Ecto neural progenitor cell (in vitro differentiated cells): Measurements from ENCODE around the gene MAX.
A peak's percentile ranks its signal among the peaks of the same experiment; 100 is the strongest.
"Not testable (repeated sequence)": the region's sequence is repeated elsewhere in the genome, so short reads cannot be mapped to it uniquely, and the experiment has no call there.

ENCODE experiments used
- DNase-seq: peaks from one replicate; pipeline ENCODE4 v3.0.0-alpha.2; 2018; ENCODE audit warnings: low spot score

MAX gene

DNA sequence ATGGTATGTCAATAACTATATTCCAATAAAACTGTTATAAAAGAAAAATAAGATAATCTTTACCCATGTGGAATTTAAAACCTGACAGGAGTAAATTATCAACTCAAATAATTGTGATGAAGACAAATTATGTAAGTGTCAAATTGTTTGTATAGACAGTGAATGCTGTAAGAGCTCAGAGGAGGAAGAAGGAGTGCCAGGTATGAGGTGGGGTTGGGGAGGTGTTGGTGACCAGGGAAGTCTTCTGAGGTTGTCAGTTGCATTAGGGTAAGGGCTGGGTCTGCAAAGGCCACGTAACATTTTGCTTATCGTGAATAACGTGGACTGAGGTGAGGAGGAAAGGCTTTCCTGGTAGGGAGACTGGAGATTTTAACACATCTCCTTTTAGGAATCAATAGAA lies 2.5 kb upstream of the MAX start:
- DNase-seq: no peak

GRCh38 chr14:65103150-65103760 lies 938 bp upstream of the MAX start:
- DNase-seq: no peak

DNA sequence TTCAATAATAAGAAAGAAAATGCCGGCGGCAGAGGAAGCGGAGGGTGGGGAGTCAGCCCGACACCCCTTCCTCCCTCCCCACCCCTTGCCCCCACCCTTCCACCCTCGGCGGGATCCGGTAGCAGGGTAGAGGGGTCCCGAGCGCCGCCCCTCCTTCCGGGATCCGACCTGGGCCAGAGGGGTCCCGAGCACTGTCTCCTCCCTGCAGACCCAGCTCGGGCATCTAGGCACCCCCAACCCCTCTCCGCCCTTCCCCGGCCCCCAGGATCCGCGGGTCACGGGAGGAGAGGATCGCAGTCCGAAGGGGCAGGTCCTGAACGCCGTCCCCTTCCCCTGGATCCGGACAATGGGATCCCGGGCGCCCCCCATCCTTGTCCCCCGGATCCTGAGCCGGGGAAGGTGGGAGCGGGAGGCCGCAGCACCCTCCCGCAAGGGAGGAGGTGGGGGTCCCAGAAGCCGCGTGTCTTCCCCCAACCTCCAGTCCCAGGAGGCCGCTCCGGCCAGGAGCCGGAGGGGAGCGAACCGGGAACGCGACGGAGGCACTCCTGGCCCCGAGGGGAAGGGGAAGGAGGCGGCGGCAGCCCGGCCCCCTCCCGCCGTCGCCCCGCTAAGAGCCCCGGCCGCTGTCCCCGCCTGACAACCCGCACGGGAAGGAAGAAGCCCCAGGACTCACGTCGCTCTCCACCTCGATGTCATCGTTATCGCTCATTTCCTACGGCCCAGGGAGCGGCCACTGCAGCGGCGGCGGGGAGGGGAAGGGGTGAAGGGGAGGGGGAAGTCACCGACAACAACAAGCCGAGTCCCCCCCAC lies 481 bp downstream of the MAX start:
- peak; percentile 66 for DNase-seq

DNA sequence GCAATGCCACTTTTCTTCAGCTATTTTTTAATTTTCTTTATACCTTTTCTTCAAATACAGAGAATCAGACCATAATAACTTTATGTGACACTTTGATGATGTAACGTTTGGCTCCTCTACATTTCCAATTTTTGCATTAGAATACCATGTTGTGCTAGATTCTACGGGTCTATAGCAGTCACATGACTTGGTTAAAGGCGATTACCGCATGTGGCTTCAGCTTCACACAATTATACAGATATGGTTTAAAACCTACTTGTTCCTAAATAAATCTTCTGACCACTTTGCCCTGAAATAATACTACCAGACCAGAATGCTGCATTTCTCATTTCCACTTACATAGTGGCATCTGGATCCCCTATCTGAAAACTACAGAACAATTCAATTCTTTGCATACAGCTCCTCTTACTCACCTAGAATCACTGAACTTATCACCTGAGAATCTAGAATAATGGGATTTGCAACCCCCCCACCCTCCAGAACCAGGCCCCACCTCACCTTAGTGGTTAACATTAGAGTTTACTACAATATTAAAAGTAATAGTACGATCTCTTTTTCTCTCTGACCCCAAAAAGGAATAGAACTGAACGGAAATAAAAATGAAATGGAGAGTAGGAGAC lies 1.3 kb downstream of the MAX start:
- no peak for DNase-seq

- DNase-seq: no peak
These were observed 3.7 kb downstream of the MAX start for GRCh38 chr14:65098586-65098985.

- DNase-seq: no peak
These were observed 5.8 kb downstream of the MAX start for GRCh38 chr14:65096323-65097089.

DNA sequence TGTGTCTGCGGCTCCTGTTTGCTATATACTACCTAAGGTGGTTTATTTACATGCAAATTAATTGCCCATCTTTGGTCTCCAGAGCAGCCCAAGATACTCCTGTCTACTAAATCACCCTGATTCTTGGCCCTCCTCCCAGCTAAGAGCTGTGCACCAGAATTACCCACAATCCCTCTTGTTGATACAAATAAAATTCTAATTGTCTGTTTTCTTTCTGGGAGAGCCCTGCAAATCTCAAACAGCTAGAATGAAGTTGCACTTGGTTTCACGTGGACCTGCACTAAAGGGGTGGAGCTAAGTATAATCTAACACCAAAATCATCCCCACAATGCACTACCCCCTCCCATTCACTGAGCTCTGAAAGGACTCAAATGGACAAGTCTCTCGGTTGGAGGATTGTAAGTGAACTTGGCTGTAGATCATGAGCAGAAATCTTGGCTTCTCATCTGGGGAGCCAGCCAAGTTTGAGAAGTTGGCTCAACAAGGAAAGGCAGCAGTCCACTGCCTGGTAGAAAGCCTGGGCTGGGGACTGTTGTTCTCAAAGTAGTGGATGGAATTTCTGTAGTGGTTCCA lies 6.6 kb downstream of the MAX start:
- no peak for DNase-seq

GRCh38 chr14:65092349-65092748 lies 10.0 kb downstream of the MAX start:
- DNase-seq: no peak

GRCh38 chr14:65087835-65088234 lies 14.5 kb downstream of the MAX start:
- DNase-seq: not testable (repeated sequence)

GRCh38 chr14:65086686-65087085 lies 15.6 kb downstream of the MAX start:
- not testable (repeated sequence) for DNase-seq

GRCh38 chr14:65084554-65085505 lies 17.5 kb downstream of the MAX start:
- DNase-seq: no peak

GRCh38 chr14:65082930-65083329 lies 19.4 kb downstream of the MAX start:
- DNase-seq: no peak

GRCh38 chr14:65080960-65081747 lies 21.2 kb downstream of the MAX start:
- no peak for DNase-seq

DNA sequence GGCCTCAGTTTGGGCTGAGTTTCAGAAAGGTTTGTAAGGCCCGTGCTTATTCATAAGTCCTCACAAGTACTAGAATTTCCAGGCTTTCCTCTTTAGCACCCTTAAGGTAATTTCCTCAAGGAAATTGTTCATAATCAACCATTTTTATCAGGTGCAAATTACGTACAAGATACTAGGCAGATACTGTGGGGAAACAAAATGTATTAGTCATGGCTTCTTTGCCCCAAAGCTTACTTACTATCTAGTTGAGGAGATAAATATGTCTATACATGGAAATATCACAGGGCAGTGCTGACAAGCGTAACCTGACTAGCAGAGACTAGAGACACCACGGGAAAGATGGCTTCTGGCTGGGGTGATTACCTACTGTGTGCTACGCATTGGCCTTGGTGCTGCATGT lies 22.5 kb downstream of the MAX start:
- DNase-seq: no peak

GRCh38 chr14:65079201-65079600 lies 23.1 kb downstream of the MAX start:
- DNase-seq: no peak

DNA sequence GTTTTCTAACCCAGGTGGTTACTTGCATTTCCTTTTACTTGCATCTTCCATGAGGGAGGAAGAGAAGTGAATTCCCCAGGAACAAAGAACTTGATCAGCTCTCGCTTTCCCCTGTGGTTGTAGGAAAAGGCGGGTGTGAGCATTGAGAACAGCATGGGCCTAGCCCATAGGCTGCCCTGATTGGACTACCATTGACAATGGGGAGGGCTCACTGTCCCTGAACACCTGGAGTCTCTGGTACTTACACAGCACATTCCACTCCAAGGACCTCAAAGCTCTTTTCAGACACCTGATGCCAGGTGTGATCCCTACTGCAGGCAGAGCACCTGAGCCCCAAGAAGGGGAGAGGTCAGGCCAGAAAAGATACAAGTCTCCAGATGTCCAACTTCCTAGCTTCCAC lies 25.0 kb downstream of the MAX start:
- no peak for DNase-seq

GRCh38 chr14:65075628-65076325 lies 26.5 kb downstream of the MAX start:
- no peak for DNase-seq

- no peak for DNase-seq
These were observed 27.7 kb downstream of the MAX start for GRCh38 chr14:65074449-65075150.

DNA sequence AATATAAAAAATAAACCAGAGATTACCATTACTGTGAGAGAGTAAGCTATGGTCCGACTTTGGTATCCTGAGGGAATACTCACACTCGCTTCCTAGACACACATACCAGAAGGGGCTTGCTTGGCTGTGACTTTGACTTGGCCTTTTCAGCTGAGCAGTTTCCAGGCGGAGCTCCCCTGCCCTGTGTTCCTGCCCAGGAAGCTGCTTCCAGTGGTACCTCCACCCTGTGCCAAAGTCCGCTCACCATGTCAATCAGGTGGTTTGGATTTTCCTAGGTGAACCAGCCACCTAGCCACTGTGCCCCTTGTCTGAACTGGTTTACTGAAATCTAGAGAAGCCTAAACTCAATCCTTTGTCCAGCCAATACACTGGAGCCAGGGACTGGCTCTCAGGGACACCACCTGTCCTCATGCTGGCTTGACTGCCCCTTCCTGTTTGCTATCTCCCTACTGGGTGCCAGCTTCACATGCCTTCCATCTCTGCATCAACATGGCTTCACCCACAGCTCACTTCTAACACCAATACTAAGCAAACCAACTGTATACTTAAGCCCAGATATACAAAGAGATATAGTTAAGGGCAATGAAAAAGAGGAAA lies 28.6 kb downstream of the MAX start:
- no peak for DNase-seq
